Middle frontal gyrus (tissue), 1 donor: ENCODE data around the gene NRXN3.

Source experiments
- DNase-seq: peaks from one replicate; pipeline ENCODE4 v3.0.0-alpha.2; 2015; ENCODE audit warnings: low spot score; ENCODE audit errors: extremely low spot score

Gene NRXN3

DNA sequence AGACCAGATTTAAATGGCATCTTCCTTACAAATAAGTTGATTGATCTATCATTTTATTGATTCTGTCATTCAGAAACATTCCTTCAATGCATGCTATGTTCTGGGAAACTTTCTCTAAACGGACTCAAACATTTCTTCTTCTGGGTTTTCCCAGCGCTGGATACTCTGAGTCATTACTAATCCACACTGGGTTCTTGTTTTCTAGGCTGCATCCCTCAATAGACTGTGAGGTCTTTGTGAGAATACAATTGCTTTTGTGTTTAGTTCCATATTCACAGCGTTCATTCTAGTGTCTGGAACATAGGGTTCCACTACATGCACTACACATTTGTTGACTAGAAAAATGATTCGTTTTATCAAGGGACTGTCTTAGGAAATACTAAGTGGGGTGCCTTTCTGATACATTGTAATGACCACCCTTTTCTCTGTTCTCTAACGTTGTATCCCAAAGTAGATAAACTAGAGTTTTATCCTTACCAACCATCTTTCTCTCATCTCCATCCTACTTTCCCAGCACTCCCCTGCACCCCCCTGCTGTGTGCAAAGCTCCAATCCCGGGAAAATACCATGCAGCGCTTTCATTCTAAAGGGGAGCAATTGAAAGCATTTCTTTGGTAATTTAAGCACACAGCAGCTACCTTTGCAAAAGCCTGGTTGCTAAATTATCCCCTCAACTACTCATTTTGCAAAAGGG lies 1162.5 kb downstream of the NRXN3 start:
- peak; percentile 39 for DNase-seq

DNA sequence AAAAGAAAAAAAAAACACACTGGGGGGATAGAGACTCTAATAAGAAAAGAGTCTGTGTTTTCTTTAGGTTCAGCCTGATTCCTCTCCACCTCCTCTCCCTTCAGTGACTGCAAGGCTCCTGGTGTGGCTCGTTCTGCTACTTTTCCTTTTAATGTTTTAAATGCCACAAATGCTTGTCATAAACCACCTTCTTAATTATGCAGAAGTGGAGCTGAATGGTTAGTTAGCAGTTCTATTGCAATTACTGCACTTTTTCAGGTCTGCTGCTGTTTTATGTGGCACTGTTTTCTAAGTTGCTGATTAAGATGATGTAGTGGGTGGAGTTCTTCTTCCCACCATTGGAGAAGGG lies 1163.0 kb downstream of the NRXN3 start:
- no peak for DNase-seq

DNA sequence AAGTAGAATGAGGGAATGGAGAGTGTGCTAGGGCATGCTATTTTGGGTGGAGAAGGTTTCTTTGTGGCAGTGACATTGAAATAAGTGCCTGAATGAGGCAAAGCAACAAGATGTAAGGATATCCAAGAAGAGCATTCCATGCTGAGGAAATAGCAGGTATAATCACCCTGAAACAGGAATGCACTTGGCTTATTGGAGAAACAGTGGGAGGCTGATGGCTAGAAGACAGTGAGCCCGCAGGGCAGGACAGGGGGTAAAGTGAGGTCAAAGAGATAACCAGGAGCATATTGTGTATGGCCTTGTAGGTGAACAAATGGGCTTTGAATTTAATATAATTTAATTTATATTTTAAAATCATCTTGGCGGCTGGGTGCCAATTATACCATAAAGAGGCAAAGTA lies 1164.1 kb downstream of the NRXN3 start:
- no peak for DNase-seq

DNA sequence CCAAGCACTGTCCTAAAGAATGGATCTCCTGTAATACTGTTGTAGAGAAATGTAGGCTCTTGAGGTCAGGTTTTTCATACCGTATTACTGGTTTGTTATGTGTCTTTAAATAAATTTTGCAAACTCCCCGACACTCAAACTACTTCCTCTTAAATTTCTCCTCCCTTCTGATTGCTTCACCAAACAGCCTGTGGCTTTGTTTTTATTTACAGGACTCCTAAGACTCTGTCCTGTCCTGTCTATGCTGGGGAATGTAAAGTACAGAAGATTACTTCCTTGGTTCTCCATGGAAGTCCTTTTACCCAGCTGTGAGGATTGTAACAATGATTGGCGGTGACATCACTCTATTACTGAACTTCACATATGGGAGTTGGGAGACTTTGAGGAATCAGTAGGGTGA lies 1167.6 kb downstream of the NRXN3 start:
- DNase-seq: no peak

DNA sequence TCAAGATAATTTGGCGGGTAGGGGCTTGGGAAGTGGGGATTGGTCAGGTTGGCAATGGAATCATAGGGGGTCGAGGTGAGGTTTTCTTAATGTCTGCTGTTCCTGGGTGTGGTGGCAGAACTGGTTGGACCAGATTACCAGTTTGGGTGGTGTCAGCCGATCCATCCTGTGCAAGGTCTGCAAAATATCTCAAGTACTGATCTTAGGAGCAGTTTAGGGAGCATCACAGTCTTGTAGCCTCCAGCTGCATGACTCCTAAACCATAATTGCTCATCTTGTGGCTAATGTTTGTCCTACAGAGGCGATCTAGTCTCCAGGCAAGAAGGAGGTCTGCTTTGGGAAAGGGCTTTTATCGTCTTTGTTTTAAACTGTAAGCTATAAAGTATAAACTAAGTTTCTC lies 1172.8 kb downstream of the NRXN3 start:
- no peak for DNase-seq

DNA sequence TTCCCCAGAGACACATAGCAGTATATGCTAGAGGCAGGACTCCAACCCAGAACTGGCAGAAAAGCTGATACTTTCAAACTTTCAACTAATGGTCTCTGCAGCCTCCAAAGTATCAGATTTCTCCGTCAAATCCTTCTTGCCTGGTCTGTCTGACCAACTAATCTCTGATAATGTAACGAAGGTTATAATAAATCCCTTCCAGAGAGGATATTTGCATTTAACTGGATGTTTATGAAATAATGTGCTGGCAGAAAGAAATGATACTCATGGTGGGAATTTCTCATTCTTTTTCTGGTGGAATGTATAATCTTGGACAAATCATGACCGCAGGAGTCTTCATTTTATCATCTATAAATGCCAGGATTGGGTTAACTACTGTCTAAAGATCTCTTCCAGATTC lies 1180.8 kb downstream of the NRXN3 start:
- DNase-seq: no peak

DNA sequence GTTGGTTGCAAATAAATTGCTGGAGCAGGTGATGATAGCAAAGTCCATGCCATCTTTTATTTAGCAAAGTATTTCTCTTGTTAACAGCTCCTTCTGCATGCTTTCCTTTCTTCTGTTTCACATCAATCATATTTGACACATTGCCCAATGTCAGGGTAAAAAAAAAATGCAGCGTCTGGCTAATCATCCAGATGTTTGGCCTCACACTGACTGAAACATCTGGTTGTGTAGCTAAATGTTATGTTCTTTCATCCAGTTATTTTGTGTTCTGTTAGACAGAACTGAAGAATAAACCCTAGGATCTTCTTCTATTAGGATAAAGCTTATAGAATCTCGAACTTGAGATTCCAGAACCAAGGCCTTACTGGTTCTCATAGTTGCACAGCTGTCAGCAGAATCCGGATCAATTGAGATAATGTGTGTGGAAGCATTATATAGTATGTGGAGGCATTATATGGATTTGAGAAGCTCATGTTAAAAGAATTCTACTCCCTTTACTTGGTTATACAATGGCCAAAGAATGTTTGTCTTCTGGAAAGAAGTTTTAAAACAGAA lies 1182.0 kb downstream of the NRXN3 start:
- DNase-seq: no peak

DNA sequence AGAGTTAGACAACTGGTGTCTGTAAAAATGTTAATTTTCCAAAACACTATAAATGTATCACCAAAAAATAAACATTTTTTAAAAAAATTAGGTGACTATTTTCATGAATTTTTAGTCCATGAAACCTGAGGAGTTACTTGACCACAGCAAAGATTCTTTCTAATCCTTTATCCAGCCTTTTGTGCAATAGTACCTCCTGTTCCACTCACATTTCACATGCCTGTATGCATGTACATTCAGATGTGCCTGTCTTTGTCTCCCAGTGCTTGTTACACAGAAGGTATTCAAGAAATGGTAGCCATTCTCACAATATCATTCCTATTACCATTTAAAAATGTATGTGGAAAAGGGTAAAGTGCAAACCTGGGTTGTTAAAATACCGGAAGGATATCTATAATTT lies 1184.2 kb downstream of the NRXN3 start:
- DNase-seq: no peak

DNA sequence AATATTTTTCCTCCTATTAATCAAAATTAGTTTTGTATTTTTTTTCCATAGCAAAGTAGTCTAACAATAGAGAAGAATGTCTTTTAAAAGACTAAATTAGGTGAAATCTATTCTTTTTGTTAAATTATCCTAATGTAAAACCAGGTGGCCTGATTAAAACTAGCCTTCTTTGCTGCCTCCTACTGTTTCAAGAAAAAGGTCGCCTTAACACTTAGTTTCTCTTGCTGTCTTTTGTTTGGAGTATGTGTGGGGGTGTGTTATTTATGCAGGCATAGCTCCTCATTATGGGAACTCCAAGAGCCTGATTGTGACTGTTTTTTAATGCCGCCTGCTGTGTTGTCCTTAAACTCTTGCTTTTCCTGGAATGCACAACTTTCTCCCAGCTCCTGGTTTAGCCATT lies 1185.9 kb downstream of the NRXN3 start:
- DNase-seq: no peak

DNA sequence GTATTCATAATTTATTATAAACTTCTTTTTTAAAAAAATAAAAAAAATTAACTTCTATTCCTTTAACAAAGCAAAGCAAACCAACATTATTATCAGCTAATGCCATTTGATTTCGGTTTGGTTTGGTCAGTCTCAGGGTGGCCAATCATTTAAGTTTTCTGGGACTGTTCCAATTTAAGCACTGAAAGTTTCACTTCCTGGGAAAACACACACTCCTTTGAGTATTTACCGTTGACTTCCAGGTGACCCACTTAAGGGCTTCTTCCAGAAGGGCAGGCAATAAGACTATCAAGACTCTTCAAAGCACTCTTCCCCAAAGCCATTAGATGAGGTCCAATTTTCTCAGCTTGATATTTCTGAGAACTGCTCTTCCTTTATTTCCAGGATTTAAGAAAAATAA lies 1187.1 kb downstream of the NRXN3 start:
- no peak for DNase-seq

DNA sequence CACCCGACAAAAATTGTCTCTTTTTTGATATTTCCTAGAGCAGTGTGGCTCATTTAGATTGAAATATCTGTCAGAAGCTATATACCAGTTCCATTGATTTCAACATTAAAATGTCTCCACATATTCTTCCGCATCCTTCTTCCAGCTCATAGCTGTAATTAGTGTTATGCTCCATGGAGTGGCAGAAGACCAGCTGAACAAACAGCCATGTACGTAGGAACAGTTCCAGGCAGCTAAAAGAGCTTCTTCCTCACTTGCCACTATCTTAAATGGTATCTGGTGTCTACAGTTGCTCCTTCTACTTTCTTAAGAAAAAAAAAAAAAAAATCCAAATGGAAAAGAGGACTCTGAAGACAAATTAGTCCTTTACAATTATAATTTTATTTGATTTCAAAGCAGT lies 1193.1 kb downstream of the NRXN3 start:
- DNase-seq: no peak

DNA sequence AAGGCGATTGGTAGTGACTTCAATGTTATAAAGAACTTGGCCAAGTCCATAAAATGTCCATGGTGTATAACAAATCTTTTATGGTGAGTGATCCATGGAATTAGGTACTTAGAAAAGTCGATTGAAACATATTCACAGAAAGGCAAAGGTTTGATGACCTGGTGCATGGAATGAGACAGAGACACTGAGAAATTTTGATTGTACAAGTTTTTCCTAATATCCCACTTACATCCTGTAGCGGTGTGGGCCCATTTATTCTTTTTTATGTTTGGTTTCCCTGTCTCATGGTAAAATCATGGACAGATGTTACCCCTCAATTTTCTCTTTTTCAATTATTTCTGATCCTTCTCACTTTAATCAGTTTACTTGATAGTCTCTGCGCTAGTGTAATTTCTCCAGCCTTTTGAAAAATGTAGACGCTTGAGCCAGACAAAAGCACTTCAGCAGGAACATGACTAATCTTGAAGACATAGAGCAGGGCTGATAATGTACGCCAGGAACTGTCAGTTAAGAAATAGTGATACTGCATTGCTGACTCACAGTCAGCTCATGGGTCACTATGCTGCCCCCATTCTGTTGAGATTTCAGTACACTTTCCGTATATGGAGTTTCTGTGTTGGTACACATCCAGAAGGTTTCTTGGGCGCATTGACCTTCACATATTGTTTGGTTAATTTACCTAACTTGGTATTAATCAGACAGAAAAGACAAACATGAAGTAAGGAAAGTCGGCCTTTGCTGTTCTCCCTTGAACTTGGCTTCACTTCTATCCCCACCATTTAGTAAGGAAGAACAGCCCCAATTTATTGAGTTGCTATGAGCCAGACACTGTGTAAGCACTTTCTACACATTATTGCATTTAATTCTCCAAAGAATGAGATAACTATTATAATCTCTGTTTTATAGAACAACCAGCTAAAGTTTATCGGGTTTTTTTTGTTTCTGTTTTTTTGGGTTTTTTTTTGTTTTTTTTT lies 1199.5 kb downstream of the NRXN3 start:
- no peak for DNase-seq

DNA sequence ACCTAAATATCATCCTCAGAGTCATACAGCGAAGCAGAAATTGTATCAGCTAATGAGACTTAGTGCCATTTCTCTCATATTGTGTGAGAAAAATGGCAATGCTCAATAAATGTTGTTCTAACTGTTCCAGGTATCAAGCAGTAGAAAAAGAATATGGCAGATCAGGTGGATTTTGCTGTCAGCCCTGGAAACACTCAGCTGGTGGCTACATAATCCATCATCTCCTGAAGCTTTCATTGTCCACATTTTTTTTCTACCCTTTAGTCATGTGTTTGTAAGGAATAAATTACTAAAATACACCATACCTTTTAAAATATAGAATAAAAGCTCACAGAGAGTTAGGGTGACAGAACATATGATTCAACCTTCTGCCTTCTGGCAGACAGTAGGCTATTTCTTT lies 1200.8 kb downstream of the NRXN3 start:
- DNase-seq: no peak

DNA sequence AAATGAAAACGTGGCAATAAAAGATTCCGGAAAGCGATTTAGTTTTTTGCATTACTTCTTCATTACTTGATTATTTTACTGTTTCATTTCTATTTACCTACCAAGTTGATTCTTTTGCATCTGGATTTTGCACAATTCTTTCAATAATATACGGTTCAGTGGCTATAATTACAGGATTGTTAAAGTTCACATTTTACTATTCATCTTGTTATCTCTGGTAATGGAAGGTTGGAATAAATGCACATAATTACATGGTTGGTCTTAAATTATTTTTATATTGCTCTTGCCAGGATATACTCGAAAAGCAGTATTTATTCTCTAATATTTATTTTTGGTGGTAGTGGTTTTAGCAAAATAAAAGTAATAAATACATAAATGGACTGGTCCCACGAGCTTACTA lies 1203.3 kb downstream of the NRXN3 start:
- DNase-seq: no peak

DNA sequence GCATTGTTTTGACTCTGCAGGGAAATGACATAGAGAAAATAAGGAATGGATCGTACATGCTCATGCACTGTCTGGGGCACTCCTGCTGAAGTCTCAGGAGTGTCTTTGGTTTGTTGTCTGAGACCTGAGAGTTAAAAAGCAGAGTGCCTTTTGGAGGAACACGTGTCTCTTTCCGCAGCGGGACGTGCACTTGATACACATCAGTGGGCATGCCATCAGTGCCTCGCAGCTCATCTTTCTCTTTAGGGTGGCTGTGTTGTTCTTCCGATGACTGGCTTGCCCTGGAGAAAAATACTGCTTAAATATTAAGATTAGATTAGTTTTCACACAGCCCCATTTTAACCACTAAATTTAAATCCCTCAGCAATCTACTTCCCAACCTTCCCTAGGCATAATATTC lies 1205.2 kb downstream of the NRXN3 start:
- no peak for DNase-seq

DNA sequence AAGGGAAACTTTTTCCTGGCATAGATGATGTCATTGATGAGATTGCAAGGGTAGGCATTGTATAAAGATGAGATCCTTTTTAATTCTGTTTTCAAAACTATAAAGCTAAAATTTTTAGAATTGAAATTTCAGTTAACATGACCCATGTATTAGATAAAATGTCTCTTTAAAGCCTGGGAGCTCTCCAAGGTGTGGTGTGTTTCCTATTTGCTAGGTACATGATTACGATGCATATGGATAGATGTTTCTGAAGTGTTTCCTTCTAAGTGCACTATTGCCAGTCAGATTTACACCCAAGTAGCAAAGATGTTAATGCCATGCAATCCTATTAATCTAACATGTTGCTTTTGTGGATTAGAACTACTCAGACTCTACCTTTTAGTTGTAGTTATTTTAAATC lies 1206.4 kb downstream of the NRXN3 start:
- DNase-seq: no peak

DNA sequence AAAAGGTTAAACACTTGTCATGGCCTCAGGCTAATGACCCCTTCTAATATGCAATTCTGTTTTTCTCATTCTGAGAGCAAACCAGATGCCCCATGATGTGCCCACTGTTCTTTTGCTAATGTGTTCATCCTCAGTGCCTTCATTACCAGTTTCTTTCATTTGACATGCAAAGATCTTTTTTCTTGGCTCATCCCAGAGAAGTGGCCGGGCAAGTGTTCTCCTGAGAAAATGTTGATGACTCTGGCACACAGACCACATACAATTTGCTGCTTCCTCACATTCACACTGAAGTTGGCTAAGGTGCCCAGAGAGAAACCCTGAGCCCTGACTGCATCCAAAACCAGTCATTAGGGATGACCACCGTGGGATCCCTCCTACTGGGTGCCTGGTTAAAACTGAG lies 1207.8 kb downstream of the NRXN3 start:
- no peak for DNase-seq

DNA sequence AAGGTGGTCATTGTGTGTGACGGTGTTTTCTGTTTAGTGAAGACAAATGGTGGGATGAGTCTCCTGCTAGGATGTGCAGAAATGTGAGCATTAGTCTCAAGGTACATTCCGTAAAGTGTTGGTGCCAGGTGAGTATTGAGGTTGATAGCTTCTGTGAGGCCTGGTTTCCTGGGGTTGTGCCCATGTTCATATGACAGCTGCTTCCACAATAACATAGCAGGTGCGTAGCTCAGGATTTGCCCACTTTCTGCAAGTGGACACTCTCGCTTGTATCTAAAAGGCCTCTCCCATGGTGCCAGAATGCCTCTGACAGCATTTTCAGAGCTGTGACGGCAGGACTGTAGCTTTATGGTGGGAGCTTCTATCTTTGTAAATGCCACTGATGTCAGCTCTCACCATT lies 1209.1 kb downstream of the NRXN3 start:
- DNase-seq: no peak

DNA sequence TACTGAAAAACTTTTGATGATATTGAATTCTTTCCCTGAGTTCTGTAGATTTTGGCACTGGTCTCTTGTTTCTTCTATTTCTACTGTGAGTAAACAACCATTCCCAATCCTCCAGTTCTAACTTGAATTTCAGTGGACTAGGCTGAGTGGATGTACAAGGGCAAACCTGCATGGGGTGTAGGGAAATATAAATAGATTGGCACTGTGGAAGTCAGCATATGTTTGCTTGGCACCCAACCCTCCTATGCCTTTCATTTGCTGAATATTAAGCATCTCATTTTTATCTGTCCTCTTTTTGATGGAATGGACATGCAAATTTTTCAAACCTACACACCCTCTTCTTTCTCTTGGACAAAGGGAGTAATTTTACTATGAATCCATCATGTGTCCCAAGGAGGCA lies 1212.9 kb downstream of the NRXN3 start:
- DNase-seq: no peak

DNA sequence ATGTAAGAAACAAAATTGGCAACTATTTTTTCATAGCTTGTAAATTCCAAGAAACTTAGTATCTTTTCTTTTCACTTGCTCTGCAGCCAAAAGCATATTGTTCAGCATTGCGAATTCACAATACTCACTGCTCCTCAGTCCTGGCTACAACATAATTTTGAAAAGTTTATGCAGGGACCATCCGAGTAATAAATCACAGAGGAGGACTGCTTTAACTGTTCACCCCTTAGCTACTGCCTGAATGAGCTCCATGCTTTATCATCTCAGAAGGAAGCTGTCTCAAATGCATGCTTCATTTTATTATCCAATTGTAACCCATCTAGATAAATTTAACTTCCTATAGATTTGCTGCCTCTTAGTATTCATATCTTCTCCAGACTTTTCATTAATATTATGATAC lies 1213.3 kb downstream of the NRXN3 start:
- no peak for DNase-seq

DNA sequence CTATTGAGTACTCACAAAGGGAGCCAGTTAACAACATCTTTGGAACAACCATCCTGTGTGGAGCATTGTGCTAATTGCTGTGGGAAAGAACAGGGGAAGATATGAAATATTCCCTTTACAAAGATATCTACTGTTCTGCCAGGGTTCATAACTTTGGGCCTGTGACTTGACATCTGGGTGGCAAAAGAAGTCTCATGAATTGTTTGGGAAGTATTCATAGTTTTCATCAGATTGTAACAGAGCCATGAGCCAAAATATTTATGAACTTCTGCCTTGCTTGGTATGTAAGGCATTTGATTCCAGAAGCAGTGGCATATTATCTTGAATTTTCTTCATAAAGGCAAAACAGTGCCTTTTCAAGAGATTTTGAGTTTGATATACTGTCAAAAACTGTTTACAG lies 1224.9 kb downstream of the NRXN3 start:
- DNase-seq: no peak

DNA sequence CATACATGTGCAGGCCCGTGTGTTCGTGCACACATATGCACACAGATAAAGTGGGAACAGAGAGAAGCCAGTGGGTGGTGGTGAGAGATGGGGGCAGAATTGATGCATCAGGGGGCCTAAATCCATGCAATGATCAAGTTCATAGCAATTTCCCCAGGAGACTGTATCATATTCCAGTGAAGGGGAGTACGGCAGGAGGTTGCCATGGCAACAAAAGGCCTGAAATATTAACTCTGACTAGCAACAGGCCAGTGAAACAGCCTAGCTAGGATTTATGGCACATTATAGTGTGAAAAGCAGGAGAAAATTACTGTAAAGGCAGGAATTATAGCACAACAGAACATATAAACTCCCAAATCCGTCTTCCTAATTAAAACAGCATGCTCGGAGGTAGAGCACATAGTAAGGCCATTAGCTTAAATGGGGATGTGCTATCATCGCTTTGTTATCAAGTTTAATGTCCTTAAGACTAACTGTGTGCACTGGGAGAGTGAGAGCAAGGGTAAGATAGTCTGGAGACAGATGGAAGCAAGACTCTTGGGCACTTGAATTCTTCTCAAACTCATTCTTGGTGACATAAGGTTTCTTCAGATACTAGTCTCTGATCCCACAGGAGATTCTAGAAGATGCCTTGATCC lies 1234.8 kb downstream of the NRXN3 start:
- peak; percentile 8 for DNase-seq
